Kidney (tissue), 14 donors: Measurements from ENCODE around the gene FHL3. TPM values are rescaled to one million over a fixed set of nuclear protein-coding genes. Genes with fewer than 3 reads are reported as not detected.

Experiments used
- DNase-seq, 5 donors: peaks; one replicate each; pipeline ENCODE4 v3.0.0-alpha.2; 2013 to 2020
- FAIRE-seq: peaks from 2 replicates; lab custom pipeline; 2012; peaks lifted over from hg19 to GRCh38; lab: Jason Lieb, UNC
- H3K27ac ChIP-seq, 2 donors: one replicate each; pipeline ENCODE4 v1.7.0; 2013; ENCODE audit warnings: low read depth in 2 of 2, low read length in 2 of 2, inconsistent platforms in 1 of 2
- H3K27me3 ChIP-seq: one replicate; pipeline ENCODE4 v1.7.1; 2013; ENCODE audit warnings: low read length, inconsistent platforms; ENCODE audit not compliant: control insufficient read depth, insufficient read depth
- H3K36me3 ChIP-seq, 3 donors: one replicate each; pipeline versions ENCODE4 v1.7.0 to v1.7.1; 2013; ENCODE audit warnings: low read length in 3 of 3, control low read depth in 1 of 3, inconsistent platforms in 1 of 3; ENCODE audit not compliant: insufficient read depth in 3 of 3, control insufficient read depth in 2 of 3
- H3K4me1 ChIP-seq, 3 donors: one replicate each; pipeline versions ENCODE4 v1.7.0 to v1.7.1; 2013; ENCODE audit warnings: low read length in 3 of 3, inconsistent platforms in 1 of 3, low read depth in 1 of 3; ENCODE audit not compliant: control insufficient read depth in 2 of 3, insufficient read depth in 2 of 3
- H3K4me3 ChIP-seq, 3 donors: one replicate each; pipeline versions ENCODE4 v1.7.0 to v1.8.1; 2013; ENCODE audit warnings: low read length in 3 of 3, control low read depth in 1 of 3, inconsistent platforms in 1 of 3
- H3K9ac ChIP-seq, 3 donors: one replicate each; pipeline versions ENCODE4 v1.7.0 to v1.7.1; 2013; ENCODE audit warnings: low read length in 3 of 3, control low read depth in 1 of 3, inconsistent platforms in 1 of 3
- H3K9me3 ChIP-seq, 3 donors: one replicate each; pipeline versions ENCODE4 v1.7.0 to v1.7.1; 2013; ENCODE audit warnings: low read length in 3 of 3, control low read depth in 1 of 3, inconsistent platforms in 1 of 3; ENCODE audit not compliant: control insufficient read depth in 2 of 3, insufficient read depth in 1 of 3
- CTCF ChIP-seq: IDR thresholded peaks from 3 replicates; pipeline ENCODE4 v1.5.1; 2012; ENCODE audit warnings: mild to moderate bottlenecking, moderate library complexity, borderline replicate concordance; ENCODE audit not compliant: insufficient read depth; ENCODE audit errors: extremely low read depth
- intact Hi-C: fragments of 100-400 bp; cut with DNase I; formaldehyde crosslinking; loops from one replicate; pipeline ENCODE4 v1.11.1; 2022
- polyA plus RNA-seq: library from polyadenylated mRNA; stranded (reverse); fragments of 350-450 nt; fragmentation: Illumina TruSeq; extraction: RNeasy Lipid Tissue Mini Kit (QIAGEN cat#74804); gene quantifications from one replicate; pipeline ENCODE4 v1.2.3, GENCODE V29; 2014; ENCODE audit warnings: low read depth, low replicate concordance; ENCODE audit not compliant: insufficient read depth
- total RNA-seq: library from RNA; stranded (reverse); fragmentation: NEBNext Ultra II Directional; extraction: Animal tissue kit (Norgen Biotek cat#: 25700); gene quantifications from one replicate; pipeline ENCODE4 v1.2.1, GENCODE V29; 2021
- donor health status: control.
- donor health status: control.
- donor health status: control.
- donor health status: control.
- donor health status: control.
- donor health status: DM: yes; HTN: yes; CAD: no.
- donor health status: Normal renal cell carcinoma (clear cell type).

Gene FHL3
- total and polyA plus RNA-seq, 2 donors from 2014 or later, result 8.2 to 19.6 TPM

DNA sequence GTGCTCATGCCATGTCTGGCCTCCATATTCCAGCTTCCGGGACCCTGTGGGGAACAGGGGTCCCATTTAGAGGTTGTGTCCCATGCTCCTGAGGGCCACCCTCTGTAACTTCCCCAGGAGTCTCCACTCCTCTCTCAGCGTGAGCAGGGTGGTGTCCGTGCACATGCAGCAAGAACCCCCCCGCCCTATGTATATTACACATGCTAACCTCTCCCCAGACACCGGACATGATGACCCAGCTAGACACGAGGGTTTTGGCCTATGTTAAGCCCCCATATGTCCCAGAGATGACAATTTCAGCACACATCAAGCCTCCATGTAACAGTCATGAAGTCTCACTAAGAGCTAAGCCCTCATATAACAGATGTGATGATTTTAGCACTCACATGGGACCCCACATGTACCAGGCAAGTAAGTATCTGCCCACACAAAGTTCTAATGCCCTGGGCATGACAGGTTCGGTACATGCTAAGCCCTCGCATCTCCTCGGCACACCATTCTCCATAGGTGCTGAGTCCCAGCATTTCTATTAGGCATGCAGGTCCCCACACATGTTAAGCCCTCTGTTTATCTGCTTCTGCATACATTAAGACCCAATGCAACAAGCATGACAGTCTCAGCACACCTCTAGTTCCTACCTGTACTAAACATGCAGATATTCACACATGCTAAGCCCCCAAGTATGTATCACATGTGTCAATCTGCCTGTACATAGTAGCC, 7.1 kb downstream of the FHL3 start:
- no peaks in the 10 kb centered on the region for H3K9me3 ChIP-seq
- peaks cover 0 to 3% (median 3%) of the 10 kb centered on the region in 3 donors for H3K36me3 ChIP-seq
- H3K27me3 ChIP-seq, result no peaks in the 10 kb centered on the region
- FAIRE-seq (no peak), DNase-seq (no peak)
- H3K4me1 ChIP-seq, result peaks cover 3 to 36% (median 13%) of the 10 kb centered on the region in 3 donors
- intact Hi-C loops, result no loop called here
- no peak overlapping the region for H3K9ac ChIP-seq
- no peak for TF ChIP-seq CTCF
- peak overlapping the region in 1 of 2 donors; percentile 71 for H3K27ac ChIP-seq
- H3K4me3 ChIP-seq, result no peak overlapping the region

GRCh38 chr1:37997256-37998088, 7.8 kb downstream of the FHL3 start:
- Histone ChIP-seq H3K27ac (peak overlapping the region in 1 of 2 donors; percentile 10), H3K9ac (no peak overlapping the region), H3K27me3 (no peaks in the 10 kb centered on the region), H3K9me3 (no peaks in the 10 kb centered on the region), H3K4me3 (no peak overlapping the region), H3K4me1 (peaks cover 3 to 36% (median 13%) of the 10 kb centered on the region in 3 donors), H3K36me3 (peaks cover 0 to 3% (median 3%) of the 10 kb centered on the region in 3 donors)
- no peak for TF ChIP-seq CTCF
- FAIRE-seq, result no peak
- intact Hi-C loops, result no loop called here
- peak in 1 of 5 donors; percentile 73 for DNase-seq

DNA sequence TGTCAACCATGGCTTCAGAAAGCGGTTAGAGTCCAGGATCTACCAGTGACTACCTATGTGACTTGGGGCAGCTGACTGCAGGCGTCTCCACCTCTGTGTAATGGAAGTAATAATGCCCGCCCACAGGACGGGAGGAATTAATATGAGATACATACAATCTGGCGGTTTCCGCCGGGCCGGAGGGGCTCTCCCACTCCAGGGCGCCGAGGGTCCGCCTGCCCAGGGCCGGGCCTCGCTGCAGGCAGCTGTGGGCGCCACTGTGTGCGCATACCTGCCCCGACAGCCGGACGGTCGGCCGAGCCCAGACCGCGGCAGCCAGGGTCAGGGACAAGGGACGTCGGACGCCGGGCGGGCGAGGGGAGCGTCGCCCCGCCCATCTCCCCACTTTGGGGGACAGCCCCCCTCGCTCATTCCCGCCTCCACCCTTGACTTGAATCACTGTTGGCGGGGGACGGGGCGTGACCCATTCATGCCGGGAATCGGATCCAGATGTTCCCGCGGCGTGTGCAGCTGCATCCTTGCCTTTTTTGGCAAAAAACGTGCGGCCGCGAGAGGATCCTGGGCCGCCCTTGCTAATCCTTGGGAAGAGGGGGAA, 9.5 kb downstream of the FHL3 start:
- Histone ChIP-seq H3K4me1 (peaks cover 3 to 30% (median 13%) of the 10 kb centered on the region in 3 donors), H3K4me3 (peak overlapping the region; percentile 11 to 62 (median 48)), H3K27ac (peak overlapping the region; percentile 33 to 63), H3K36me3 (peaks cover 0 to 3% (median 3%) of the 10 kb centered on the region in 3 donors), H3K9ac (peak overlapping the region; percentile 15 to 43 (median 40)), H3K27me3 (no peaks in the 10 kb centered on the region), H3K9me3 (no peaks in the 10 kb centered on the region)
- DNase-seq (peak; percentile 75 to 95 (median 84)), FAIRE-seq (no peak)
- TF ChIP-seq CTCF, result no peak
- intact Hi-C loops, result no loop called here
